CD14-positive monocyte (primary cell): ENCODE results near the gene CACNB1. TPM values are rescaled to one million over a fixed set of nuclear protein-coding genes. Genes with fewer than 3 reads are reported as not detected.
"Not testable (repeated sequence)": the region's sequence is repeated elsewhere in the genome, so short reads cannot be mapped to it uniquely, and the experiment has no call there.

ENCODE experiments used
- DNase-seq, 3 donors: peaks; one replicate each; pipeline ENCODE4 v3.0.0-alpha.2; 2011 to 2022
- H2AFZ ChIP-seq: 2 replicates; pipeline ENCODE4 v1.6.0; 2012; ENCODE audit warnings: mild to moderate bottlenecking, low read depth, low read length, inconsistent platforms; ENCODE audit not compliant: insufficient read depth, poor library complexity, severe bottlenecking
- H3K27ac ChIP-seq, 2 donors: 1 replicate in 1 of 2; 2 replicates in 1 of 2; pipeline ENCODE4 v1.5.1; 2012 to 2013; ENCODE audit warnings: low read length in 2 of 2, control low read depth in 1 of 2, inconsistent platforms in 1 of 2, low read depth in 1 of 2, mild to moderate bottlenecking in 1 of 2
- H3K27me3 ChIP-seq, 2 donors: one replicate each; pipeline versions ENCODE4 v1.6.0 to v1.6.1; 2011 to 2013; ENCODE audit warnings: low read length in 2 of 2; ENCODE audit not compliant: control insufficient read depth in 2 of 2, insufficient read depth in 2 of 2
- H3K36me3 ChIP-seq, 2 donors: replicated peaks in 1 of 2; 1 replicate in 1 of 2; 2 replicates in 1 of 2; pipeline versions ENCODE4 v1.5.1 to v1.6.1; 2012 to 2013; ENCODE audit warnings: low read length in 2 of 2, control low read depth in 1 of 2, inconsistent platforms in 1 of 2, mild to moderate bottlenecking in 1 of 2; ENCODE audit not compliant: insufficient read depth in 2 of 2, control insufficient read depth in 1 of 2
- H3K4me1 ChIP-seq, 2 donors: 1 replicate in 1 of 2; 2 replicates in 1 of 2; pipeline versions ENCODE4 v1.5.1 to v1.6.1; 2012 to 2013; ENCODE audit warnings: low read length in 2 of 2, control low read depth in 1 of 2, inconsistent platforms in 1 of 2, mild to moderate bottlenecking in 1 of 2, moderate library complexity in 1 of 2; ENCODE audit not compliant: insufficient read depth in 2 of 2, control insufficient read depth in 1 of 2
- H3K4me2 ChIP-seq: replicated peaks from 2 replicates; pipeline ENCODE3; 2012; ENCODE audit warnings: low read length, moderate library complexity, mild to moderate bottlenecking; ENCODE audit not compliant: poor library complexity, severe bottlenecking; ENCODE audit errors: extremely low read depth
- H3K4me3 ChIP-seq, 3 experiments: fragments of 200-600 bp in 1 of 3; sonication (generic) in 1 of 3; replicated peaks in 1 of 3; 1 replicate in 2 of 3; 2 replicates in 1 of 3; pipeline ENCODE4 v1.5.1; 2011 to 2013; ENCODE audit warnings: low read length in 3 of 3, mild to moderate bottlenecking in 3 of 3, control low read depth in 2 of 3, low read depth in 2 of 3, inconsistent platforms in 1 of 3, moderate library complexity in 1 of 3
- H3K79me2 ChIP-seq: 2 replicates; pipeline ENCODE4 v1.6.0; 2012; ENCODE audit warnings: mild to moderate bottlenecking, control low read depth, inconsistent platforms, low read length, moderate library complexity; ENCODE audit not compliant: insufficient read depth
- H3K9ac ChIP-seq: 2 replicates; pipeline ENCODE4 v1.6.0; 2017; ENCODE audit warnings: low read length, mild to moderate bottlenecking; ENCODE audit not compliant: insufficient read depth, poor library complexity, severe bottlenecking
- H3K9me3 ChIP-seq, 2 donors: replicated peaks in 1 of 2; 1 replicate in 1 of 2; 2 replicates in 1 of 2; pipeline versions ENCODE4 v1.5.1 to v1.6.1; 2012 to 2013; ENCODE audit warnings: low read length in 2 of 2, control low read depth in 1 of 2; ENCODE audit not compliant: control insufficient read depth in 1 of 2, insufficient read depth in 1 of 2
- H4K20me1 ChIP-seq: 2 replicates; pipeline ENCODE4 v1.6.0; 2012; ENCODE audit warnings: mild to moderate bottlenecking, low read length, control low read depth, moderate library complexity; ENCODE audit not compliant: insufficient read depth
- H3K27ac Mint-ChIP-seq, 7 donors: one replicate each; pipeline ENCODE4 v1.8.0; 2020; ENCODE audit warnings: mild to moderate bottlenecking in 7 of 7, mixed read lengths in 7 of 7, moderate library complexity in 6 of 7, inconsistent platforms in 2 of 7
- H3K27me3 Mint-ChIP-seq, 3 donors: one replicate each; pipeline ENCODE4 v1.8.0; 2021 to 2022; ENCODE audit warnings: low read depth in 3 of 3, mild to moderate bottlenecking in 3 of 3, mixed read lengths in 3 of 3, moderate library complexity in 3 of 3, inconsistent platforms in 1 of 3
- H3K36me3 Mint-ChIP-seq, 2 donors: one replicate each; pipeline ENCODE4 v1.8.0; 2020; ENCODE audit warnings: mixed read lengths in 2 of 2, inconsistent platforms in 1 of 2, mild to moderate bottlenecking in 1 of 2
- H3K4me1 Mint-ChIP-seq: one replicate; pipeline ENCODE4 v1.8.0; 2020; ENCODE audit warnings: mild to moderate bottlenecking, mixed read lengths
- H3K4me3 Mint-ChIP-seq, 2 donors: one replicate each; pipeline ENCODE4 v1.8.0; 2020; ENCODE audit warnings: mild to moderate bottlenecking in 2 of 2, mixed read lengths in 2 of 2, moderate library complexity in 1 of 2
- H3K9me3 Mint-ChIP-seq, 7 donors: one replicate each; pipeline ENCODE4 v1.8.0; 2020 to 2022; ENCODE audit warnings: mixed read lengths in 7 of 7, mild to moderate bottlenecking in 6 of 7, moderate library complexity in 6 of 7, inconsistent platforms in 2 of 7
- CTCF ChIP-seq: fragments of 200-600 bp; IDR thresholded peaks from one replicate; pipeline ENCODE4 v1.8.0; 2022; ENCODE audit warnings: antibody characterized with exemption, mild to moderate bottlenecking
- WGBS: methylation state at CpG from one replicate; pipeline ENCODE4 v1.1.5; 2013; ENCODE audit warnings: missing lambda C conversion rate; ENCODE audit not compliant: insufficient coverage; 5-methylcytosine and 5-hydroxymethylcytosine counted together
- intact Hi-C, 2 donors: fragments of 100-400 bp; cut with micrococcal nuclease; formaldehyde crosslinking; loops; one replicate each; pipeline versions ENCODE4 v1.15.0 to v1.15.1; 2023
- polyA plus RNA-seq, 3 donors: library from polyadenylated mRNA; depleted of rRNA in 1 of 3; unstranded in 2 of 3; stranded (reverse) in 1 of 3; fragments of 300-500 nt in 2 of 3; fragments of >200 nt in 1 of 3; fragmentation: Illumina TruSeq in 2 of 3; gene quantifications; 1 replicate in 2 of 3; 2 replicates in 1 of 3; pipeline ENCODE4 v1.2.3, GENCODE V29; 2012 to 2021

The CACNB1 gene
- polyA plus RNA-seq, 3 donors, result 0.13 to 22.1 (median 0.31) TPM

- 71% methylated on average over 5 of the region's 6 CpGs for WGBS
- H3K27ac Mint-ChIP-seq, result no peak overlapping the region
Measured at GRCh38 chr17:39131616-39132015, 65.9 kb downstream of the CACNB1 start.

DNA sequence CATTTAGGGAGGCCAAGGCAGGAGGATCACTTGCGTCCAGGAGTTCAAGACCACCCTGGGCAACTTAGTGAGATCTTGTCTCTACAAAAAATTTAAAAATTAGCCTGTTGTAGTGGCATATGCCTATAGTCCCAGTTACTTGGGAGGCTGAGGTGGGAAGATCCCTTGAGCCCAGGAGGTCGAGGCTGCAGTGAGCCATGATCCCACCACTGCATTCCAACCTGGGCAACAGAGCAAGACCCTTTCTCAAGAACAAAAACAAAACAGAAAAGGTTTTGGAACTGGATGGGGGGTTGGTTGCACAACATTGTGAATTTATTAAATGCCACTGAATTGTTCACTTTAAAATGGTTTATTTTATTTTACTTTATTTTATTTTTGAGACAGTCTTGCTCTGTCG, 67.3 kb downstream of the CACNB1 start:
- no CpG with 5 or more reads among the region's 3 CpGs for WGBS
- H3K9me3 Mint-ChIP-seq, result peaks cover 0 to 2% (median 0%) of the 10 kb centered on the region in 7 donors
- peaks cover 2 to 4% (median 4%) of the 10 kb centered on the region in 3 donors for H3K27me3 Mint-ChIP-seq
- H3K36me3 ChIP-seq, result no peaks in the 10 kb centered on the region
- no peaks in the 10 kb centered on the region for H3K79me2 ChIP-seq
- intact Hi-C loops, result no loop called here
- H3K27ac ChIP-seq, result no peak overlapping the region
- no peaks in the 10 kb centered on the region for H3K27me3 ChIP-seq
- H3K4me3 Mint-ChIP-seq, result no peak overlapping the region
- H3K4me3 ChIP-seq, result no peak overlapping the region
- no peak for DNase-seq
- no peak overlapping the region for H3K9ac ChIP-seq
- H3K36me3 Mint-ChIP-seq, result no peaks in the 10 kb centered on the region
- no peaks in the 10 kb centered on the region for H4K20me1 ChIP-seq
- H3K4me1 Mint-ChIP-seq, result no peaks in the 10 kb centered on the region
- H3K27ac Mint-ChIP-seq, result no peak overlapping the region
- H3K4me2 ChIP-seq, result no peak overlapping the region
- no peaks in the 10 kb centered on the region for H3K4me1 ChIP-seq
- no peak overlapping the region for H2AFZ ChIP-seq
- no peaks in the 10 kb centered on the region for H3K9me3 ChIP-seq
- no peak for TF ChIP-seq CTCF

More at GRCh38 chr17:39131616-39132015, 65.9 kb downstream of the CACNB1 start:
- Histone ChIP-seq H2AFZ (no peak overlapping the region), H3K4me1 (no peaks in the 10 kb centered on the region), H3K27ac (no peak overlapping the region), H3K36me3 (no peaks in the 10 kb centered on the region), H3K9ac (no peak overlapping the region), H3K4me2 (no peak overlapping the region), H3K79me2 (no peaks in the 10 kb centered on the region), H3K27me3 (no peaks in the 10 kb centered on the region), H3K9me3 (no peaks in the 10 kb centered on the region), H3K4me3 (no peak overlapping the region), H4K20me1 (no peaks in the 10 kb centered on the region)
- Mint-ChIP-seq H3K36me3 (no peaks in the 10 kb centered on the region), H3K9me3 (peaks cover 0 to 2% (median 0%) of the 10 kb centered on the region in 7 donors), H3K4me3 (no peak overlapping the region), H3K27me3 (peaks cover 3 to 9% (median 7%) of the 10 kb centered on the region in 3 donors), H3K4me1 (no peaks in the 10 kb centered on the region)
- intact Hi-C loops, result no loop called here
- DNase-seq, result no peak
- TF ChIP-seq CTCF, result no peak

DNA sequence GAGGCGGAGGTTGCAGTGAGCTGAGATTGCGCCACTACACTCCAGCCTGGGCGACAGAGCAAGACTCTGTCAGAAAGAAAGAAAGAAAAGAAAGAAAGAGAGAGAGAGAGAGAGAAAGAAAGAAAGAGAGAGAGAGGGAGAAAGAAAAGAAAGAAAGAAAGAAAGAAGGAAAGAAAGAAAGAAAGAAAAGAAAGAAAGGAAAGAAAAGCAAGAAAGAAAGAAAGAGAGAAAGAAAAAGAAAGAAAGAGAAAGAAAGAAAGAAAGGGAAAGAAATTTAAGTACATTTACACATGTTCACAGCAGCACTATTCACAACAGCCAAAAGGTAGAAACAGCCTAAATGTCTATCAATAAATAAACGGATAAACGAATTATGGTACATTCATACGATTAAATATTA, 67.9 kb downstream of the CACNB1 start:
- intact Hi-C loops, H3K4me2 ChIP-seq, H3K4me3 Mint-ChIP-seq, H3K9me3 ChIP-seq, H3K27ac Mint-ChIP-seq, H3K27me3 ChIP-seq, H3K9me3 Mint-ChIP-seq, H2AFZ ChIP-seq, DNase-seq, H4K20me1 ChIP-seq, H3K4me1 ChIP-seq, H3K4me3 ChIP-seq, H3K27me3 Mint-ChIP-seq, H3K36me3 Mint-ChIP-seq, H3K27ac ChIP-seq, H3K9ac ChIP-seq, H3K36me3 ChIP-seq, H3K79me2 ChIP-seq, H3K4me1 Mint-ChIP-seq: not testable (repeated sequence)
- WGBS, result 100% methylated on average over 2 of the region's 6 CpGs
